Colonic mucosa (tissue), 4 donors: ENCODE measurements around the gene KDM6B. TPM values are rescaled to one million over a fixed set of nuclear protein-coding genes. Genes with fewer than 3 reads are reported as not detected.

Source experiments
- DNase-seq: peaks from one replicate; pipeline ENCODE4 v3.0.0-alpha.2; 2020
- H3K27ac ChIP-seq: fragments of 200-600 bp; one replicate; pipeline ENCODE4 v1.8.0; 2021
- H3K27me3 ChIP-seq: fragments of 200-600 bp; one replicate; pipeline ENCODE4 v1.8.0; 2021
- H3K36me3 ChIP-seq: fragments of 200-600 bp; one replicate; pipeline ENCODE4 v1.8.0; 2021
- H3K4me1 ChIP-seq: fragments of 200-600 bp; one replicate; pipeline ENCODE4 v1.8.0; 2021; ENCODE audit warnings: mild to moderate bottlenecking
- H3K4me3 ChIP-seq: fragments of 200-600 bp; one replicate; pipeline ENCODE4 v1.8.0; 2021
- H3K9ac ChIP-seq, 2 donors: one replicate each; pipeline ENCODE4 v1.7.0; 2013; ENCODE audit warnings: control low read depth in 2 of 2, low read depth in 2 of 2, low read length in 2 of 2
- H3K9me3 ChIP-seq: fragments of 200-600 bp; one replicate; pipeline ENCODE4 v1.8.0; 2021
- CTCF ChIP-seq: fragments of 200-600 bp; IDR thresholded peaks from one replicate; pipeline ENCODE4 v1.8.0; 2022; ENCODE audit warnings: antibody characterized with exemption, mild to moderate bottlenecking
- intact Hi-C: fragments of 100-400 bp; cut with DNase I; formaldehyde crosslinking; loops from one replicate; pipeline ENCODE4 v1.14.1; 2022
- total RNA-seq, 2 donors: library from RNA; stranded (reverse); fragmentation: NEBNext Ultra II Directional in 1 of 2; extraction: Animal tissue kit (Norgen Biotek cat#: 25700) in 1 of 2; gene quantifications; one replicate each; pipeline ENCODE4 v1.2.1, GENCODE V29; 2021
- donor health status: healthy.
- donor health status: DM: no; HTN: no; CAD: no.
- donor health status: DM: no; HTN: no; CAD: no.

Gene KDM6B
- total RNA-seq, 2 donors from 2014 or later: 32.7 to 42.6 TPM

GRCh38 chr17:7835814-7836595, 2.0 kb downstream of the KDM6B start:
- Histone ChIP-seq H3K36me3 (no peaks in the 10 kb centered on the region), H3K9ac (peak overlapping the region; percentile 93 to 98), H3K27me3 (no peaks in the 10 kb centered on the region), H3K4me1 (peaks cover 36% of the 10 kb centered on the region), H3K9me3 (no peaks in the 10 kb centered on the region), H3K27ac (peak overlapping the region; percentile 100), H3K4me3 (peak overlapping the region; percentile 77)
- intact Hi-C loops: no loop called here
- DNase-seq: peak; percentile 85
- TF ChIP-seq CTCF: no peak

GRCh38 chr17:7836596-7837407, 2.8 kb downstream of the KDM6B start:
- no peaks in the 10 kb centered on the region for H3K36me3 ChIP-seq
- H3K27ac ChIP-seq: peak overlapping the region; percentile 100
- intact Hi-C loops: no loop called here
- peaks cover 38% of the 10 kb centered on the region for H3K4me1 ChIP-seq
- TF ChIP-seq CTCF: no peak
- no peaks in the 10 kb centered on the region for H3K9me3 ChIP-seq
- DNase-seq: peak; percentile 99
- no peaks in the 10 kb centered on the region for H3K27me3 ChIP-seq
- peak overlapping the region; percentile 93 to 98 for H3K9ac ChIP-seq
- peak overlapping the region; percentile 77 for H3K4me3 ChIP-seq

GRCh38 chr17:7837408-7838088, 3.5 kb downstream of the KDM6B start:
- Histone ChIP-seq H3K9ac (peak overlapping the region; percentile 38 to 98), H3K4me1 (peaks cover 38% of the 10 kb centered on the region), H3K4me3 (peak overlapping the region; percentile 77), H3K9me3 (no peaks in the 10 kb centered on the region), H3K36me3 (no peaks in the 10 kb centered on the region), H3K27ac (peak overlapping the region; percentile 100), H3K27me3 (no peaks in the 10 kb centered on the region)
- no peak for TF ChIP-seq CTCF
- DNase-seq: no peak
- intact Hi-C loops: no loop called here

GRCh38 chr17:7838090-7839075, 4.4 kb downstream of the KDM6B start:
- Histone ChIP-seq H3K4me3 (peak overlapping the region; percentile 23), H3K4me1 (peaks cover 38% of the 10 kb centered on the region), H3K27ac (peak overlapping the region; percentile 100), H3K9me3 (no peaks in the 10 kb centered on the region), H3K27me3 (no peaks in the 10 kb centered on the region), H3K36me3 (no peaks in the 10 kb centered on the region), H3K9ac (peak overlapping the region; percentile 9 to 98)
- intact Hi-C loops: no loop called here
- TF ChIP-seq CTCF: no peak
- DNase-seq: peak; percentile 69
